Uterus (tissue), 4 donors: ENCODE data around the gene ZNF746. TPM values are rescaled to one million over a fixed set of nuclear protein-coding genes. Genes with fewer than 3 reads are reported as not detected.

Source experiments
- DNase-seq, 2 donors: peaks; one replicate each; pipeline ENCODE4 v3.0.0-alpha.2; 2019 to 2020
- H3K27ac ChIP-seq, 2 donors: fragments of 200-600 bp; sonication (generic); 1 replicate in 1 of 2; 2 replicates in 1 of 2; pipeline ENCODE4 v1.5.1; 2016 to 2018
- H3K27me3 ChIP-seq, 2 donors: fragments of 200-600 bp; sonication (generic); one replicate each; pipeline ENCODE4 v1.5.1; 2018 to 2019; ENCODE audit warnings: control low read depth in 1 of 2
- H3K36me3 ChIP-seq, 2 donors: fragments of 200-600 bp; sonication (generic); one replicate each; pipeline ENCODE4 v1.5.1; 2019; ENCODE audit warnings: control low read depth in 1 of 2
- H3K4me1 ChIP-seq, 2 donors: fragments of 200-600 bp; sonication (generic); one replicate each; pipeline ENCODE4 v1.5.1; 2018 to 2019; ENCODE audit warnings: control low read depth in 1 of 2
- H3K4me3 ChIP-seq, 2 donors: fragments of 200-600 bp; sonication (generic); 1 replicate in 1 of 2; 2 replicates in 1 of 2; pipeline ENCODE4 v1.5.1; 2018 to 2019; ENCODE audit warnings: mild to moderate bottlenecking in 1 of 2
- H3K9me3 ChIP-seq, 2 donors: fragments of 200-600 bp; sonication (generic); one replicate each; pipeline ENCODE4 v1.5.1; 2019; ENCODE audit warnings: control low read depth in 1 of 2
- CTCF ChIP-seq, 4 experiments: fragments of 200-600 bp in 2 of 4; fragments of 450-650 bp in 2 of 4; sonication (generic) in 2 of 4; IDR thresholded peaks; one replicate each; pipeline ENCODE4 v1.5.1; 2016 to 2019; ENCODE audit warnings: antibody characterized with exemption in 4 of 4, mild to moderate bottlenecking in 2 of 4, moderate library complexity in 1 of 4
- POLR2A ChIP-seq, 2 donors: fragments of 450-650 bp; IDR thresholded peaks; one replicate each; pipeline ENCODE4 v1.6.1; 2016; ENCODE audit warnings: antibody characterized with exemption in 2 of 2, mild to moderate bottlenecking in 1 of 2, moderate library complexity in 1 of 2
- intact Hi-C: fragments of 100-400 bp; cut with DNase I; formaldehyde crosslinking; loops from one replicate; pipeline ENCODE4 v1.15.1; 2023; ENCODE audit warnings: low total_unique reads
- total RNA-seq, 4 donors: library from RNA; depleted of rRNA in 3 of 4; stranded (reverse); fragments of >200 nt in 3 of 4; gene quantifications; one replicate each; pipeline versions ENCODE4 v1.1.0 to v1.2.4, GENCODE V29; 2014 to 2023
- donor health status: DM: yes; HTN: yes; CAD: no.

Gene ZNF746
- total RNA-seq, 4 donors from 2014 or later = 15.6 to 30.5 (median 20.2) TPM

GRCh38 chr7:149456506-149457421 lies 40.8 kb downstream of the ZNF746 start:
- no peaks in the 10 kb centered on the region for H3K27me3 ChIP-seq
- intact Hi-C loops = no loop called here
- H3K4me1 ChIP-seq = no peaks in the 10 kb centered on the region
- no peak for TF ChIP-seq POLR2A (IDR thresholded peaks at IDR 0.05)
- TF ChIP-seq CTCF (IDR thresholded peaks at IDR 0.05) = no peak
- no peak overlapping the region for H3K4me3 ChIP-seq
- no peak overlapping the region for H3K27ac ChIP-seq
- H3K9me3 ChIP-seq = no peaks in the 10 kb centered on the region
- no peak for DNase-seq
- H3K36me3 ChIP-seq = no peaks in the 10 kb centered on the region

- Histone ChIP-seq H3K4me1 (no peaks in the 10 kb centered on the region), H3K27ac (no peak overlapping the region), H3K4me3 (no peak overlapping the region), H3K36me3 (no peaks in the 10 kb centered on the region), H3K9me3 (no peaks in the 10 kb centered on the region), H3K27me3 (no peaks in the 10 kb centered on the region)
- no peak for DNase-seq
- intact Hi-C loops = no loop called here
- TF ChIP-seq POLR2A (IDR thresholded peaks at IDR 0.05) (no peak), CTCF (IDR thresholded peaks at IDR 0.05) (no peak)
Measured at GRCh38 chr7:149455175-149455950, 42.2 kb downstream of the ZNF746 start.

- intact Hi-C loops = no loop called here
- no peaks in the 10 kb centered on the region for H3K9me3 ChIP-seq
- TF ChIP-seq POLR2A (IDR thresholded peaks at IDR 0.05) (no peak), CTCF (IDR thresholded peaks at IDR 0.05) (no peak)
- no peak for DNase-seq
- H3K27me3 ChIP-seq = no peaks in the 10 kb centered on the region
- no peak overlapping the region for H3K4me3 ChIP-seq
- no peaks in the 10 kb centered on the region for H3K4me1 ChIP-seq
- no peaks in the 10 kb centered on the region for H3K36me3 ChIP-seq
- no peak overlapping the region for H3K27ac ChIP-seq
Measured at GRCh38 chr7:149454750-149455149, 42.9 kb downstream of the ZNF746 start.

GRCh38 chr7:149454006-149454405 lies 43.6 kb downstream of the ZNF746 start:
- H3K27me3 ChIP-seq = no peaks in the 10 kb centered on the region
- no peak for DNase-seq
- H3K4me1 ChIP-seq = no peaks in the 10 kb centered on the region
- H3K9me3 ChIP-seq = no peaks in the 10 kb centered on the region
- TF ChIP-seq CTCF (IDR thresholded peaks at IDR 0.05) (no peak), POLR2A (IDR thresholded peaks at IDR 0.05) (no peak)
- no peak overlapping the region for H3K27ac ChIP-seq
- H3K36me3 ChIP-seq = no peaks in the 10 kb centered on the region
- intact Hi-C loops = no loop called here
- H3K4me3 ChIP-seq = no peak overlapping the region

- TF ChIP-seq POLR2A (IDR thresholded peaks at IDR 0.05) (no peak), CTCF (IDR thresholded peaks at IDR 0.05) (no peak)
- no peak overlapping the region for H3K27ac ChIP-seq
- no peaks in the 10 kb centered on the region for H3K36me3 ChIP-seq
- no peaks in the 10 kb centered on the region for H3K27me3 ChIP-seq
- no peaks in the 10 kb centered on the region for H3K9me3 ChIP-seq
- no peaks in the 10 kb centered on the region for H3K4me1 ChIP-seq
- intact Hi-C loops = no loop called here
- no peak overlapping the region for H3K4me3 ChIP-seq
- DNase-seq = no peak
Measured at GRCh38 chr7:149450821-149451220, 46.8 kb downstream of the ZNF746 start.
